ENCODE measurements around the gene SCGB1C1.
A peak's percentile ranks its signal among the peaks of the same experiment; 100 is the strongest.
"Not testable (repeated sequence)": the region's sequence is repeated elsewhere in the genome, so short reads cannot be mapped to it uniquely, and the experiment has no call there.

SCGB1C1 gene

DNA sequence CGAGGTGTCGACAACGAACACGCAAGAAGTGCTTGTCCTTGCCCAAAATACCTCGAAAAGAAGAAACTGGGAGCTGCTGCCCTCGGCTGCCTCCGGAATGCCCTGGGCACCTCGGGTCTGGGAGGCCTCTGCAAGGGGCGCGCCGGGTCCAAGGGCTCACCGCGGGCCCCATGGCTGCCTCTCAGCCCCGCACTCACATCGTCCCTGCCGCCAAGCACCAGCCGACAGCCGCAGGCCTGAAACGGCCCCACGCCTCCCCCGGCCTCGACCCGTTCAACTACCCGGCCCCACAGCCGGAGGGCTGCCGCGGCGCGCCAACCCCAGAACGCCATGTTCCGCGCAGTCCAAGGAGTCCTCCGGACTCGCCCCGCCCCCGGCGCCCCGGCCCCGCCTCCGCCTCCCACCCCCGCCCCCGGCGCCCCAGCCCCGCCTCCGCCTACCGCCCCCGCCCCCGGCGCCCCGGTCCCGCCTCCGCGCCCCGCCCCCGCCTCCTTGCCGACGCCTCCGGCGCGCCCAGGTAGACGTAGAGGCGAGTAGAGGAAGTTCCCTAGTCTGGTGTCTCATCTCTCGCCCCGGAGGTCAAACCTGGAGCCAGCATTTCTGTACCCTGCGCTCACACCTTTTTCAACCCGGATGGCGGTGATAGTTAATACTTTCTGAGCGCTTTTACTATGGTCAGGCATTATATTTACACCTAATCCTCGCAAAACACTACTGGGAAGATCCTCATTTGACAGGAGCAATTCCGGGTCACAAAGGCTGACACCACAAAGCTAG, 43.3 kb downstream of the SCGB1C1 start, which contains the start of gene SIRT3:
Gene SIRT3, minus strand, starts transcription at position 346 of the 777 bp plus-strand sequence. Its CDS starts 14 bp downstream, at position 332.
- DNase-seq (ENCODE audit: low read depth, low spot score) = peak; percentile 74
- H3K4me3 ChIP-seq (ENCODE audit: low read length) = peak within 1 kb of the TSS; percentile 84

DNA sequence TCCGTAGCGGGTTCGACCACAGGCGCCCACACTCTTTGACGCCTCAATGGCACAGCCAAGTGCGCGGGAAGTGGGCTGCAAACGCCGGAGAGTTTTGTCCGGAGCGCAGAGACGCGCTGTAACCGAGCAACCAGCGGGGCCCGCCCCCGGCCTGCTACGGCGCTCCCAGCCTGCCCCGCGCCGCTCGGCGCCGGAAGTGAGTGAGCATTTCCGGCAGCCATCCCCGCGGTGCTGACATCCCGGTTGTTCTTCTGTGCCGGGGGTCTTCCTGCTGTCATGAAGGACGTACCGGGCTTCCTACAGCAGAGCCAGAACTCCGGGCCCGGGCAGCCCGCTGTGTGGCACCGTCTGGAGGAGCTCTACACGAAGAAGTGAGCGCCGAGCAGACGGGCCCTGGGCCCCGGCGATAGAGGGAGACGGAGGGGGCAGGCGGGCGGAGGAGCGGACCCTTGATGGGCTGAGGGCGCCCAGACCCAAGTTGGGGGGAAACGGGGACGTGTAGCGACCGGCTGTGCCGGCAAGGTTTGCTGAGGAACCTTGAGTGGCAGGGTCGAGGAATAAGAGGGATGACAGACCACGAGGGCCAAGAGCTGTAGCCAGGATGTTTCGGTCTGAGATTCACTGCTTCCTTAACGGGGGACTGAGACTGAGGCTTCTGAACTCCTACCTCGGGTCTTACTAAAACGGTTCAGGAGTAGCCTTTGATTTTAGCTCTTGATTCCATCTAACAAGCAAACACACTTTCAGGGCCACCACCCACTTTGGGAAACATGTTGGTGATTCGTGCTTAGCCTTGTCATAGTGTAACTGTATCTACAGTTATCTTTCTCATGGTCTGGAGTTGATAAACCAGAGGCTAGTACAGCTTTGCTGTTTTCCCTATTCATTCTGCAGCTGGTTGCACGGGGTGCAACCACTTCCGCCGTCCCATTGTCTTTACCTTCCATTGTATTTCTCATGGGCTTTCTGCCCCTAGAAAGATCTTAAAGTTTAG, 44.2 kb downstream of the SCGB1C1 start, which contains the start of gene PSMD13:
Gene PSMD13, plus strand, starts transcription at position 203 of the 994 bp plus-strand sequence. Its CDS starts 74 bp downstream, at position 277.
- DNase-seq (ENCODE audit: low read depth, low spot score) = peak; percentile 76
- H3K4me3 ChIP-seq (ENCODE audit: low read length) = peak within 1 kb of the TSS; percentile 84

DNA sequence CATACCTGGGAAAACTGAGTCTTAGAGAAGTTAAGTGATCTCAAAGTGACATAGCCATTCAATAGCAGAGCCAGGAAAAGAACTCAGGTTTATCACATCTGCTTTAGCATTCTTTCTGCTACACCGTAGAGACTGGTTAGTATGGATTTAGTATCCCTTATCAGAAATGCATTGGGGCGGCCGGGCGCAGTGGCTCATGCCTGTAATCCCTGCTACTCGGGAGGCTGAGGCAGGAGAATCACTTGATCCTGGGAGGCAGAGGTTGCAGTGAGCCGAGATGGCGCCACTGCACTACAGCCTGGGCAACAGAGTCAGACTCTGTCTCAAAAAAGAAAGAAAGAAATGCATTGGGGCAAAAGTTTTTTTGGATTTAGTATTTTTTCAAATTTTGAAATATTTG, 45.5 kb downstream of the SCGB1C1 start:
- peak overlapping the region; percentile 73 for H3K4me3 ChIP-seq (ENCODE audit: low read length)

DNA sequence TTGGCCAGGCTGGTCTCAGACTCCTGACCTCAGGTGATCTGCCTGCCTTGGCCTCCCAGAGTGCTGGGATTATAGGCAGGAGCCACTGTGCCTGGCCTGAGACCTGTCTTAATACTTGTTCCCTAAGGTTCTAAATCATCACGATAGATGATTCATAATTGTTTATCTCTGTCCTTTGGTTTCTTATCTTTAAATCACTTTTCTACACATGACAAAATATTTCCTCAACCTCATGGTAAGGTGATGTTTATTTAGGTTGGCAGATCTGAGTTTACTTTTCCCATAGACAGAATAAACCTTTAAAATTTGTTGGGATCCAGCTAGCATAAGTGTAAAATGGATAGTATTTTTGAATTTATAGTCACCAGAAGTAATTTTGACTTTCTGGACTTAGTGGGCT, 47.4 kb downstream of the SCGB1C1 start:
- no peak for DNase-seq (ENCODE audit: low read depth, low spot score)
- H3K4me3 ChIP-seq (ENCODE audit: low read length) = no peak overlapping the region

More for the DNA sequence above, 45.5 kb downstream of the SCGB1C1 start:
- DNase-seq (ENCODE audit: low read depth, low spot score) = not testable (repeated sequence)

DNA sequence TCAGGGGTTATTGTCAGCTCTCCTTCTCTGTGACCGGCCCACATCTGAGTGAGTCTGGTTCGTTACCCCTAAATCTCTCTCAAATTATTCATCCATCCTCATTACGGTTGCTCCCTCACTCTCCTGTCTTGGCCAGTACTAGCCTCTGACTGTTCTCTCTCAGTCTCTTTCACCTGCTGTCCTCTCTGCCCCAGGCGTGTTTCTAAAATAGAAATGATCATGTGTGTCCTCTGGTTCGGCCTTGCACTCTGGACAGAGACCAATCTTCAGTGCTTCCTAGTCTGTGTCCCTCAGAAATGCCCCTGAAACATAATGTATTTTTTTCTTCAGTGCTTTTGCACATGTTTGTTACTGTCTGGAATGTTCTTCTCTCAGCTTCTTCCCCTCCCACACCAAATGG, 48.8 kb downstream of the SCGB1C1 start:
- no peak for DNase-seq (ENCODE audit: low read depth, low spot score)
- no peak overlapping the region for H3K4me3 ChIP-seq (ENCODE audit: low read length)

Data from Jurkat, Clone E6-1 (cell line).